ENCODE measurements around the gene TRIM28.

DNA sequence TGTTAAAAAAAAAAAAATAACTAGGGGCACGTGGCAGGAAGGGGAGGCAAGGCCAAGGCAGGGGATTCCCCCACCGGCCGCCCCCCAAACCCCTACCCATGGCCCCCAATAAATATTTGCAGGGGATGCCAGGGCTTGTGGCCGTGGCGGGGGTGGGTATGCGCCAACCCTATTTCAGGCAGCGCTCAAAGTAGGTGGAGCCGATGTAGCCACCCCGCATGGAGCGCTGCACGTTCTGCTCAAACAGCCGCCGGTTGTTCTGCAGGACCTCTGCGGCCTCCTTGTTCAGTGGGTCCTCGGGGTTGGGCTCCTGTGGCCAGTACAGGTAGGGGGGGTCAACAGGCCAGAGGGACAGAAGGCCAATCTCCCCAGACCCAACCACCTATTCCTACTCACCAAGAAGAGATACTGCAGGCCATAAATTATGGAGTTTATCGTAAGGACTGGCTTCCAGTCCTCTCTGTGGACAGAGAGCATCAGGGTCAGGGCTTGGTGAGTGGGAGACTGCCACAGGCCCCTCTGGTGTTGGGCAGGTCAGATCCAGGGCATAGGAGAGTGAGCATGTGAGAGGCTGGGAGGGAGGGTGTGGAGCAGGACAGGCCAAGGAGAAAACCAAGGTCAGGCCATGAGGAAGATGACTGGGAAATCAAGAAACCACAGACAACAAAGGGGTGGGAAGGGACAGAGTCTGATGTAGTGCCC lies 12.2 kb downstream of the TRIM28 start:
- TF ChIP-seq CTCF (IDR thresholded peaks at IDR 0.05) = no peak
- TF ChIP-seq POLR2A (IDR thresholded peaks at IDR 0.05) = no peak
